B cell (primary cell): ENCODE measurements around the gene RNF212. TPM values are rescaled to one million over a fixed set of nuclear protein-coding genes. Genes with fewer than 3 reads are reported as not detected.

Experiments
- ATAC-seq: fragments of 200-7000 bp; cut with Tn5 transposase; one replicate; pipeline ENCODE4 v1.10.0; 2021; ENCODE audit warnings: low read depth, mild to moderate bottlenecking, moderate number of reproducible peaks, moderate library complexity
- CTCF ChIA-PET: fragments of 350-600 bp; sonication (Branson Sonifier 250); formaldehyde crosslinking; loops from one replicate; lab custom pipeline; 2021; ENCODE audit warnings: antibody characterized with exemption, inconsistent platforms; lab: Charles Lee
- POLR2A ChIA-PET: fragments of 350-600 bp; sonication (Branson Sonifier 250); formaldehyde crosslinking; loops from one replicate; lab custom pipeline; 2021; ENCODE audit warnings: antibody characterized with exemption; lab: Charles Lee
- DNase-seq: peaks from one replicate; pipeline ENCODE4 v3.0.0; 2013
- H2AFZ ChIP-seq: 2 replicates; pipeline ENCODE4 v1.6.1; 2012; ENCODE audit warnings: mild to moderate bottlenecking, low read depth, low read length; ENCODE audit not compliant: insufficient read depth, poor library complexity, severe bottlenecking
- H3K27ac ChIP-seq, 2 donors: 1 replicate in 1 of 2; 2 replicates in 1 of 2; pipeline ENCODE4 v1.5.1; 2012 to 2013; ENCODE audit warnings: low read length in 2 of 2, mild to moderate bottlenecking in 2 of 2, moderate library complexity in 1 of 2
- H3K27me3 ChIP-seq, 4 experiments: fragments of 200-600 bp in 1 of 4; sonication (generic) in 1 of 4; replicated peaks in 1 of 4; 1 replicate in 2 of 4; 2 replicates in 2 of 4; pipeline versions ENCODE4 v1.6.1 to v1.7.0; 2013 to 2016; ENCODE audit warnings: low read length in 3 of 4, mild to moderate bottlenecking in 2 of 4, mixed read lengths in 1 of 4, moderate library complexity in 1 of 4; ENCODE audit not compliant: insufficient read depth in 4 of 4, control insufficient read depth in 3 of 4; ENCODE audit errors: control extremely low read depth in 1 of 4
- H3K36me3 ChIP-seq, 2 experiments: replicated peaks in 1 of 2; 1 replicate in 1 of 2; 2 replicates in 1 of 2; pipeline versions ENCODE4 v1.6.1 to v1.7.1; 2013; ENCODE audit warnings: low read length in 1 of 2; ENCODE audit not compliant: insufficient read depth in 2 of 2, control insufficient read depth in 1 of 2; ENCODE audit errors: control extremely low read depth in 1 of 2, extremely low read depth in 1 of 2
- H3K4me1 ChIP-seq, 2 donors: fragments of 200-600 bp in 1 of 2; sonication (generic) in 1 of 2; 1 replicate in 1 of 2; 2 replicates in 1 of 2; pipeline versions ENCODE4 v1.5.1 to v1.6.1; 2013 to 2017; ENCODE audit warnings: low read length in 2 of 2; ENCODE audit not compliant: control insufficient read depth in 2 of 2, insufficient read depth in 2 of 2
- H3K4me2 ChIP-seq: replicated peaks from 2 replicates; pipeline ENCODE3; 2012; ENCODE audit warnings: mild to moderate bottlenecking, low read depth, low read length; ENCODE audit not compliant: poor library complexity, severe bottlenecking
- H3K4me3 ChIP-seq, 5 experiments: fragments of 200-600 bp in 1 of 5; sonication (generic) in 1 of 5; 1 replicate in 3 of 5; 2 replicates in 2 of 5; pipeline versions ENCODE4 v1.5.1 to v1.7.0; 2011 to 2016; ENCODE audit warnings: low read length in 4 of 5, mild to moderate bottlenecking in 4 of 5, low read depth in 2 of 5, control low read depth in 1 of 5, moderate library complexity in 1 of 5; ENCODE audit not compliant: insufficient read depth in 1 of 5; ENCODE audit errors: control extremely low read depth in 1 of 5, extremely low read depth in 1 of 5
- H3K79me2 ChIP-seq: fragments of 200-600 bp; sonication (generic); one replicate; pipeline ENCODE4 v1.6.0; 2016; ENCODE audit warnings: low read length; ENCODE audit not compliant: control insufficient read depth, insufficient read depth
- H3K9ac ChIP-seq: fragments of 200-600 bp; sonication (generic); 2 replicates; pipeline ENCODE4 v1.6.1; 2017; ENCODE audit warnings: mild to moderate bottlenecking, low read length, moderate library complexity
- H3K9me3 ChIP-seq, 3 donors: one replicate each; pipeline versions ENCODE4 v1.6.1 to v1.7.1; 2013; ENCODE audit warnings: low read length in 2 of 3; ENCODE audit not compliant: control insufficient read depth in 2 of 3, insufficient read depth in 1 of 3; ENCODE audit errors: control extremely low read depth in 1 of 3
- H4K20me1 ChIP-seq: 2 replicates; pipeline ENCODE4 v1.6.0; 2012; ENCODE audit warnings: mild to moderate bottlenecking, low read length; ENCODE audit not compliant: insufficient read depth, control insufficient read depth, poor library complexity, severe bottlenecking
- H3K27ac Mint-ChIP-seq: one replicate; pipeline ENCODE4 v1.8.0; 2021; ENCODE audit warnings: mixed read lengths
- H3K27me3 Mint-ChIP-seq: one replicate; pipeline ENCODE4 v1.8.0; 2021; ENCODE audit warnings: mixed read lengths
- H3K4me1 Mint-ChIP-seq: one replicate; pipeline ENCODE4 v1.8.0; 2021; ENCODE audit warnings: mixed read lengths
- H3K4me3 Mint-ChIP-seq: one replicate; pipeline ENCODE4 v1.8.0; 2021; ENCODE audit warnings: mixed read lengths
- H3K9me3 Mint-ChIP-seq: one replicate; pipeline ENCODE4 v1.8.0; 2022; ENCODE audit warnings: mixed read lengths; ENCODE audit not compliant: insufficient read depth
- EZH2 ChIP-seq: IDR thresholded peaks from 2 replicates; pipeline ENCODE4 v1.6.1; 2012; ENCODE audit warnings: borderline replicate concordance, low read depth, mild to moderate bottlenecking, moderate library complexity, low read length; ENCODE audit not compliant: insufficient read depth, poor library complexity, severe bottlenecking
- WGBS: methylation state at CpG from one replicate; pipeline ENCODE4 v1.1.5; 2013; ENCODE audit warnings: missing lambda C conversion rate; ENCODE audit not compliant: insufficient coverage; 5-methylcytosine and 5-hydroxymethylcytosine counted together
- intact Hi-C: fragments of 100-400 bp; cut with micrococcal nuclease; formaldehyde crosslinking; loops from one replicate; pipeline ENCODE4 v1.10.0; 2022
- polyA plus RNA-seq: library from polyadenylated mRNA; depleted of rRNA; stranded (reverse); fragments of >200 nt; gene quantifications from 2 replicates; pipeline ENCODE4 v1.2.3, GENCODE V29; 2012
- total RNA-seq, 2 donors: library from RNA; stranded (reverse); fragments of 120-200 nt in 1 of 2; gene quantifications; 1 replicate in 1 of 2; 2 replicates in 1 of 2; pipeline versions ENCODE4 v1.2.3 to v1.2.4, GENCODE V29; 2013 to 2022
- TF ChIP-seq, protein P1 (sequence below): fragments of 200-600 bp; IDR thresholded peaks from one replicate; pipeline ENCODE4 v1.8.0; 2022; ENCODE audit warnings: antibody characterized with exemption, mild to moderate bottlenecking

Gene RNF212
- total and polyA plus RNA-seq, 2 donors (not counting 1 experiment from before 2014, with no cell fraction given) = 2.1 to 5.9 TPM

DNA sequence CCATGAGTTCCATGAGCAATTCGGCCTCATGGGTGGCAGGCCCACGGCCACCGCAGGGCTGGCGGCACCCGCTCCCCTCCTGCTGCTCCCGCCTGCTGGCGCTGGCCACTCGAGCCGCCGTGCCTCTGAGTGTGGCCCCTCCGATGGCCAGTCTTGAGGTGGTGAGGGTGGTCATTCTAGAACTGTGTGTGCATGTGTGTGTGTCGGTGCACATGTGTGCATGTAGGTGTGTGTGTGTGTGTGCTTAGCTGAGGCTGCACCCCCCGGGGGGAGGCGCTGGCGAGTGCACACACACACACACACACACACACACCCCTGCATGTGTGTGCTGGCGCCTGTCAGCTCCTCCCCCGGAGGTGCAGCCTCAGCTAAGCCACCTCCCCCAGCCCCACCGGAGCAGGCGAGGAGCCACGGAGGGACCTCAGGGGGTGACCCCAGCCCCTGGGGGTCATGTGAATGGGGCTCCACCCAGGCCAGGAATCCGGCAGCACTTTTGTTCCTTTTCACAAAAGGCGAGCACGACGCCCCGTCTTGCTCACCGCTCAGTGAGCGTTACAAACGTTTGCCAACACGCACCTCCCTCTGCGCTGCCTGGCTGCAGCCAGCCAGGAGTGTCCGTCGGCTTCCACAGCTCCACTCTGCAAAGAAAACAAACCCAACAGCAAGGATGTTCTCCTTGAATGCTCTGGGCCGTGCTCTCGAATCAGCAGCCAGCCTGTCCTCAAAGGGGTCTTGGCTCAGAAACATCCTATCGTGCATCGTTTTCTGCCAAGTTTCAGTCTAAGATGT is 72.0 kb downstream of the RNF212 start:
- no peak overlapping the region for H3K4me2 ChIP-seq
- Mint-ChIP-seq H3K4me1 (no peaks in the 10 kb centered on the region), H3K4me3 (no peak overlapping the region), H3K27me3 (peaks cover 9% of the 10 kb centered on the region), H3K27ac (no peak overlapping the region), H3K9me3 (no peaks in the 10 kb centered on the region)
- peaks cover 0 to 24% (median 10%) of the 10 kb centered on the region in 4 experiments for H3K27me3 ChIP-seq
- no peaks in the 10 kb centered on the region for H4K20me1 ChIP-seq
- DNase-seq (no peak), ATAC-seq (no peak)
- H3K4me1 ChIP-seq = peaks cover 0 to 10% of the 10 kb centered on the region in 2 donors
- H3K9ac ChIP-seq = no peak overlapping the region
- ChIA-PET CTCF (no interaction called here), POLR2A (interaction anchor here (0.6 kb wide), 1 partner anchor 154 kb away, joined by 3 read pairs; no protein-coding TSS in a partner anchor)
- intact Hi-C loops = no loop called here
- no peak overlapping the region for H3K4me3 ChIP-seq
- H3K27ac ChIP-seq = no peak overlapping the region
- no peaks in the 10 kb centered on the region for H3K79me2 ChIP-seq
- TF ChIP-seq, protein P1, sequence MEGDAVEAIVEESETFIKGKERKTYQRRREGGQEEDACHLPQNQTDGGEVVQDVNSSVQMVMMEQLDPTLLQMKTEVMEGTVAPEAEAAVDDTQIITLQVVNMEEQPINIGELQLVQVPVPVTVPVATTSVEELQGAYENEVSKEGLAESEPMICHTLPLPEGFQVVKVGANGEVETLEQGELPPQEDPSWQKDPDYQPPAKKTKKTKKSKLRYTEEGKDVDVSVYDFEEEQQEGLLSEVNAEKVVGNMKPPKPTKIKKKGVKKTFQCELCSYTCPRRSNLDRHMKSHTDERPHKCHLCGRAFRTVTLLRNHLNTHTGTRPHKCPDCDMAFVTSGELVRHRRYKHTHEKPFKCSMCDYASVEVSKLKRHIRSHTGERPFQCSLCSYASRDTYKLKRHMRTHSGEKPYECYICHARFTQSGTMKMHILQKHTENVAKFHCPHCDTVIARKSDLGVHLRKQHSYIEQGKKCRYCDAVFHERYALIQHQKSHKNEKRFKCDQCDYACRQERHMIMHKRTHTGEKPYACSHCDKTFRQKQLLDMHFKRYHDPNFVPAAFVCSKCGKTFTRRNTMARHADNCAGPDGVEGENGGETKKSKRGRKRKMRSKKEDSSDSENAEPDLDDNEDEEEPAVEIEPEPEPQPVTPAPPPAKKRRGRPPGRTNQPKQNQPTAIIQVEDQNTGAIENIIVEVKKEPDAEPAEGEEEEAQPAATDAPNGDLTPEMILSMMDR = no peak
- no peak for TF ChIP-seq EZH2
- peaks cover 0 to 2% (median 0%) of the 10 kb centered on the region in 3 donors for H3K9me3 ChIP-seq
- H2AFZ ChIP-seq = no peak overlapping the region
- H3K36me3 ChIP-seq = no peaks in the 10 kb centered on the region
- 72% methylated on average over 34 of the region's 36 CpGs for WGBS
